22Rv1 (cell line): ENCODE data around the gene ACOXL.

Source experiments
- H3K27ac ChIP-seq: fragments of 450-650 bp; 2 replicates; pipeline ENCODE4 v1.5.1; 2017
- CTCF ChIP-seq: fragments of 450-650 bp; IDR thresholded peaks from 2 replicates; pipeline ENCODE4 v1.5.1; 2017; ENCODE audit warnings: mild to moderate bottlenecking
- ZFX ChIP-seq: fragments of 450-650 bp; IDR thresholded peaks from 2 replicates; pipeline ENCODE4 v1.6.1; 2017; ENCODE audit warnings: antibody characterized with exemption, borderline replicate concordance

ACOXL gene

DNA sequence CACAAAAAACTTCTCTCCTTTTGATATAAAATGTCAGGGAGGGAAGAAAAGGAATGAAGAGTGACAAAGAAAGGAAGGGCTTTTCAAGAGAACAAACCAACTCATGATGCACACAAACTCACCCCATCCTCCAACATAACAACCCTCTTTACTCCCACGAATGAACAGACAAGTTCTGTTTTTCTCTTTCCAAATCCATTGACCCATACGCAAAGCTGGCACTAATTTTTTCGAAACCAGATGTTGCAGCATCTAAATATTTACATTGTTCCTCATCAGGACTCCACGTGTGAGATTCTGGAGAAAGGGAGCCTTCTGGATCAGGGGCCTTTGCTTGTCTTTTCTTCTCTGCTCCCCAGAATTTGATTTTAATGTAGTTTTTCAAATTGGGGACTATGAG lies 245.0 kb downstream of the ACOXL start:
- H3K27ac ChIP-seq = no peak overlapping the region
- TF ChIP-seq ZFX (no peak), CTCF (no peak)

DNA sequence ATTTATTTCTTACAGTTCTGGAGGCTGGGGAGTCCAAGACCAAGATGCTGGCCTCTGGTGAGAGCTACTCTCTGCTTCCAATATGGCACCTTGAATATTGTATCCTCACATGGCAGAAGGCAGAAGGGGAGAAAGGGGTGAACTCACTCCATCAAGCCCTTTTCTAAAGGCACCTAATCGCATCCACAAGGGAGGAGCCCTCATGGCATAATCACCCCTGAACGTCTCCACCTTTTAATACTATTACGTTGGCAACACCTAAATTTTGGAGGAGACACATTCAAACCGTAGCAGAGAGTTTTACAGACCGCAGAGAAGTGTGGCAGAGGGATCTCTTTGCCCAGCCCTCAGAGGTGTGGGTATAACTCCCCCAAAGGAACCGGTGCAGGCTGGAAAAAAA lies 245.8 kb downstream of the ACOXL start:
- H3K27ac ChIP-seq = no peak overlapping the region
- TF ChIP-seq ZFX (no peak), CTCF (no peak)

DNA sequence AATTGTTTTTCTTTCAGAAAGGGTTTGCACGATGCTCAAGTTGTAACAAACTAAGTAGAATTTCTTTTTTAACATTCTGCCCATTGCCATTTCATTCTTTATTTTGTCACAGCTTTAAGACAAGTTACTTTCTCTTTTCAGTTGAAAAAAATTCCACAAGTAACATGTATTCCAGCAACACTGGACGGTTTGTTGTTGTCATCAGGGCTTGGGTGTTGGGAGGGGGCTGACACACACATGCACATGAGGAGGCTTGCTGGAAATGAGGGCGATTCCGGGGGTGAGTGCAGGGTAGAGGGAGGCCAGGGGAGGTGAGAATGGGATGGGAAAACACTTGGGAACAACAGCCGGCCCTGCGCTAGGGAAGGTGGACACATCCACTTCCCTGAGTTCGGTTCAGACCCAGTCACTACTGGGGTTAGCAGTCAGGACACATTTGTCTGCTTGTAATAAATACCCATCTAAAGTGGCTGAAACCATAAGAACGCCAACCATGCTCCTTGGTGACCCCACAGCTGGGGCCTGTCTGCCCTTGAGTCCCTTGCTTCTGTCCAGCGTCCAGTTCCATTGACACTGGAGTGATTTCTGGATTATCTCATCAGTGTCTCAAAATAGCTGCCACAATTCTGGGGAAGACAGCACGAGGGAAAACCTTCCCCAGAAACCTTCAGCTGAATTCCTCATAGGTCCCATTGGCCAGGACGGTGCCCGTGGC lies 246.5 kb downstream of the ACOXL start:
- no peak overlapping the region for H3K27ac ChIP-seq
- TF ChIP-seq ZFX (no peak), CTCF (no peak)

- no peak for TF ChIP-seq ZFX
- no peak for TF ChIP-seq CTCF
- H3K27ac ChIP-seq = no peak overlapping the region
Observed at GRCh38 chr2:110979471-110980338, 247.3 kb downstream of the ACOXL start.

- H3K27ac ChIP-seq = no peak overlapping the region
- no peak for TF ChIP-seq ZFX
- no peak for TF ChIP-seq CTCF
Observed at GRCh38 chr2:110980339-110981062, 248.1 kb downstream of the ACOXL start.

- TF ChIP-seq ZFX = no peak
- TF ChIP-seq CTCF = no peak
- no peak overlapping the region for H3K27ac ChIP-seq
Observed at GRCh38 chr2:110983133-110983532, 250.8 kb downstream of the ACOXL start.
